ENCODE measurements around the gene ACSBG1.

DNA sequence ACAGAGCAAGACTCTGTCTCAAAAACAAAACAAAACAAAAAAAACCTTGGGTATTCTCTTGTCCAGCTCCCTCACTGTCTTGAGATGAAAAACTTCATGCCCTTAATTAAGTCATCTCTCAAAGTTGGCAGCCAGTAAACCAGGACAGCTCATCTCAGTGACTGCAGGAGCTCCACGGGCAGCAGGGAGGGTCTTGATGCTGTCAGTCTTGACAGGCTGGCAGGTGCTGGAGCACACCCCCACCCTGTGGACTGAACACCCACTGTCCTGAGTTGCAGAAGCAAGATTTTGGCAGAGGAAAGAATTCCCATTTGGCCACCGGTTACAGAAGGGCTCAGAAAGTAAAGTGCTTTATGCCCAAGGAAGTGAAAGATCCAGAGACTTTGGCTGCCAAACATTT is 38.0 kb upstream of the ACSBG1 start:
- TF ChIP-seq, protein P1, sequence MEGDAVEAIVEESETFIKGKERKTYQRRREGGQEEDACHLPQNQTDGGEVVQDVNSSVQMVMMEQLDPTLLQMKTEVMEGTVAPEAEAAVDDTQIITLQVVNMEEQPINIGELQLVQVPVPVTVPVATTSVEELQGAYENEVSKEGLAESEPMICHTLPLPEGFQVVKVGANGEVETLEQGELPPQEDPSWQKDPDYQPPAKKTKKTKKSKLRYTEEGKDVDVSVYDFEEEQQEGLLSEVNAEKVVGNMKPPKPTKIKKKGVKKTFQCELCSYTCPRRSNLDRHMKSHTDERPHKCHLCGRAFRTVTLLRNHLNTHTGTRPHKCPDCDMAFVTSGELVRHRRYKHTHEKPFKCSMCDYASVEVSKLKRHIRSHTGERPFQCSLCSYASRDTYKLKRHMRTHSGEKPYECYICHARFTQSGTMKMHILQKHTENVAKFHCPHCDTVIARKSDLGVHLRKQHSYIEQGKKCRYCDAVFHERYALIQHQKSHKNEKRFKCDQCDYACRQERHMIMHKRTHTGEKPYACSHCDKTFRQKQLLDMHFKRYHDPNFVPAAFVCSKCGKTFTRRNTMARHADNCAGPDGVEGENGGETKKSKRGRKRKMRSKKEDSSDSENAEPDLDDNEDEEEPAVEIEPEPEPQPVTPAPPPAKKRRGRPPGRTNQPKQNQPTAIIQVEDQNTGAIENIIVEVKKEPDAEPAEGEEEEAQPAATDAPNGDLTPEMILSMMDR (IDR thresholded peaks at IDR 0.05; ENCODE audit: control extremely low read depth in 1 of 3, insufficient read depth in 1 of 3, low read depth in 1 of 3, low read length in 3 of 3) = no peak
- TF ChIP-seq EGR1 (IDR thresholded peaks at IDR 0.05; ENCODE audit: borderline replicate concordance, low read depth, low read length) (no peak), BRCA1 (IDR thresholded peaks at IDR 0.05; ENCODE audit: low read depth, low read length) (no peak), GABPA (IDR thresholded peaks at IDR 0.05; ENCODE audit: borderline replicate concordance, insufficient read depth, low read length) (no peak)
- TF ChIP-seq, protein P2, sequence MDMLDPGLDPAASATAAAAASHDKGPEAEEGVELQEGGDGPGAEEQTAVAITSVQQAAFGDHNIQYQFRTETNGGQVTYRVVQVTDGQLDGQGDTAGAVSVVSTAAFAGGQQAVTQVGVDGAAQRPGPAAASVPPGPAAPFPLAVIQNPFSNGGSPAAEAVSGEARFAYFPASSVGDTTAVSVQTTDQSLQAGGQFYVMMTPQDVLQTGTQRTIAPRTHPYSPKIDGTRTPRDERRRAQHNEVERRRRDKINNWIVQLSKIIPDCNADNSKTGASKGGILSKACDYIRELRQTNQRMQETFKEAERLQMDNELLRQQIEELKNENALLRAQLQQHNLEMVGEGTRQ (IDR thresholded peaks at IDR 0.05; ENCODE audit: low read length) = no peak

All from H1 (cell line).